WTC11 (cell line): ENCODE data around the gene OAT.

ENCODE experiments used
- CREB1 ChIP-seq: sonication (generic); formaldehyde crosslinking; IDR thresholded peaks from 2 replicates; pipeline ENCODE4 v1.8.0; 2023; ENCODE audit warnings: mild to moderate bottlenecking, missing genetic modification reagents
- FOXP1 ChIP-seq: sonication (generic); formaldehyde crosslinking; IDR thresholded peaks from 2 replicates; pipeline ENCODE4 v1.8.0; 2022; ENCODE audit warnings: missing genetic modification reagents, mild to moderate bottlenecking, moderate library complexity, borderline replicate concordance
- MAX ChIP-seq: sonication (generic); formaldehyde crosslinking; IDR thresholded peaks from 2 replicates; pipeline ENCODE4 v1.8.0; 2022; ENCODE audit warnings: mild to moderate bottlenecking, missing genetic modification reagents
- MYBL2 ChIP-seq: sonication (generic); formaldehyde crosslinking; IDR thresholded peaks from 2 replicates; pipeline ENCODE4 v1.8.1; 2023; ENCODE audit warnings: mild to moderate bottlenecking, moderate library complexity, missing genetic modification reagents
- NFE2L1 ChIP-seq: sonication (generic); formaldehyde crosslinking; IDR thresholded peaks from 2 replicates; pipeline ENCODE4 v1.8.1; 2023; ENCODE audit warnings: missing genetic modification reagents
- TF ChIP-seq, protein P1 (sequence below): fragments of 200-600 bp; IDR thresholded peaks from 2 replicates; pipeline ENCODE4 v1.8.0; 2022; ENCODE audit warnings: antibody characterized with exemption

DNA sequence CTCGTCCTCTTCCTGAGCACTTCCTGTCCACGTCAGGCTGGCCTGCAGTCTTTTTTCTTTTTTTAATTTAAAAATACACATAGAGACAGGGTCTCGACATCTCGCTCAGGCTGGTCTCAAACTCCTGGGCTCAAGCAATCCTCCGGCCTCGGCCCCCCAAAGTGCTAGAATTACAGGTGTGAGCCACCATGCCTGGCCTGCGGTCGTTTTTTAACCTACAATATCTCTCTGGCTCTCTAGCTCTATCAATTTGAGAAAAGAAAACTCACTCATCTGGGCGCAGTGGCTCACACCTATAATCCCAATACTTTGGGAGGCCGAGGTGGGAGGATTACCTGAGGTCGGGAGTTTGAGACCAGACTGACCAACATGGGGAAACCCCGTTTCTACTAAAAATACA lies 4.0 kb upstream of the OAT start:
- TF ChIP-seq NFE2L1 (CRISPR knock-in tag) (no peak), MYBL2 (CRISPR knock-in tag) (no peak), MAX (CRISPR knock-in tag) (no peak), CREB1 (CRISPR knock-in tag) (no peak), FOXP1 (CRISPR knock-in tag) (no peak)
- TF ChIP-seq, protein P1, sequence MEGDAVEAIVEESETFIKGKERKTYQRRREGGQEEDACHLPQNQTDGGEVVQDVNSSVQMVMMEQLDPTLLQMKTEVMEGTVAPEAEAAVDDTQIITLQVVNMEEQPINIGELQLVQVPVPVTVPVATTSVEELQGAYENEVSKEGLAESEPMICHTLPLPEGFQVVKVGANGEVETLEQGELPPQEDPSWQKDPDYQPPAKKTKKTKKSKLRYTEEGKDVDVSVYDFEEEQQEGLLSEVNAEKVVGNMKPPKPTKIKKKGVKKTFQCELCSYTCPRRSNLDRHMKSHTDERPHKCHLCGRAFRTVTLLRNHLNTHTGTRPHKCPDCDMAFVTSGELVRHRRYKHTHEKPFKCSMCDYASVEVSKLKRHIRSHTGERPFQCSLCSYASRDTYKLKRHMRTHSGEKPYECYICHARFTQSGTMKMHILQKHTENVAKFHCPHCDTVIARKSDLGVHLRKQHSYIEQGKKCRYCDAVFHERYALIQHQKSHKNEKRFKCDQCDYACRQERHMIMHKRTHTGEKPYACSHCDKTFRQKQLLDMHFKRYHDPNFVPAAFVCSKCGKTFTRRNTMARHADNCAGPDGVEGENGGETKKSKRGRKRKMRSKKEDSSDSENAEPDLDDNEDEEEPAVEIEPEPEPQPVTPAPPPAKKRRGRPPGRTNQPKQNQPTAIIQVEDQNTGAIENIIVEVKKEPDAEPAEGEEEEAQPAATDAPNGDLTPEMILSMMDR = no peak
